H1 (cell line): ENCODE data around the gene ZIC5.
A peak's percentile ranks its signal among the peaks of the same experiment; 100 is the strongest.

Experiments
- CHD1 ChIP-seq: IDR thresholded peaks from 2 replicates; pipeline ENCODE4 v1.6.1; 2012; ENCODE audit warnings: low read depth, low read length, improper control_type of control experiment
- FOSL1 ChIP-seq: IDR thresholded peaks from 2 replicates; pipeline ENCODE4 v1.6.1; 2011; ENCODE audit warnings: mild to moderate bottlenecking, low read depth, low read length, moderate library complexity; ENCODE audit not compliant: insufficient read depth
- POU5F1 ChIP-seq: IDR thresholded peaks from 2 replicates; pipeline ENCODE4 v1.6.1; 2011; ENCODE audit warnings: low read depth, mild to moderate bottlenecking, low read length, moderate library complexity
- SIN3A ChIP-seq, 2 experiments: IDR thresholded peaks in 1 of 2; conservative IDR thresholded peaks in 1 of 2; 2 replicates each; pipeline ENCODE4 v1.6.1; 2011 to 2012; ENCODE audit warnings: low read length in 2 of 2, improper control_type of control experiment in 1 of 2, low read depth in 1 of 2, mild to moderate bottlenecking in 1 of 2
- SP2 ChIP-seq: IDR thresholded peaks from 2 replicates; pipeline ENCODE4 v1.6.1; 2012; ENCODE audit warnings: mild to moderate bottlenecking, low read length, inconsistent platforms
- TF ChIP-seq, protein P1 (sequence below), 3 experiments: IDR thresholded peaks; 1 replicate in 2 of 3; 2 replicates in 1 of 3; pipeline versions ENCODE4 v1.5.1 to v1.6.1; 2011; ENCODE audit warnings: low read length in 3 of 3, mild to moderate bottlenecking in 3 of 3, inconsistent platforms in 2 of 3, low read depth in 1 of 3, moderate library complexity in 1 of 3; ENCODE audit not compliant: insufficient read depth in 1 of 3; ENCODE audit errors: control extremely low read depth in 1 of 3

DNA sequence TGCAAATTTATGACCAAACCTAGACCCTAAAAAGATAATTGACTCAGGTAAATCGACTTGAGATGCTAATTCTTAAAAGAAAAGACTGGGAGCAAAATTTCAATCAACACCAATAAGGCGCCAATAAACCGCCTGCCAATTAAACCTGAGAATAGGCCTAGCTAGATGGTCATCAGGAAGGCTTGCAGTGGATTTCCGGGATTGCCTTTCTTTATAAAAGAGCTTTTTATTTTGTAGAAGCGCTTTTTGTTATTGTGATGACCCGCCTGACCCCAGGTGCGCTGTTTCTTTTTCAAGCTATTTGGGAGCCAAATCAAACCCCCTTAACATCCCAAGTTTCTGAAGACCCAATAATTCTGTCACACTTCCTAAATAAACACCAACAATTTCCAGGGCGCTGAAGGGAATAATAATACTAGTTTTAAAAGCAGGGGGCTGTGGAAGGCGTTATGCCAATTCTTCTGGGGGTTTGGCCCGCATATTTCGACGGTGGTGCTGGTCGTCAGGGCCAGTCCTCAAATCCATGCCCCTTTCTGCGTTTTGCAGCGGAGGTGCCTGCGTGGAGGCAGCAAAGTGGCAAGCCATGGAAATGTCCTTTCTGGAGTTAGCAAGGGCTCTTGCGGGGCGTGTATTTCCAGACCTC, 2.9 kb upstream of the ZIC5 start:
- TF ChIP-seq, protein P1, sequence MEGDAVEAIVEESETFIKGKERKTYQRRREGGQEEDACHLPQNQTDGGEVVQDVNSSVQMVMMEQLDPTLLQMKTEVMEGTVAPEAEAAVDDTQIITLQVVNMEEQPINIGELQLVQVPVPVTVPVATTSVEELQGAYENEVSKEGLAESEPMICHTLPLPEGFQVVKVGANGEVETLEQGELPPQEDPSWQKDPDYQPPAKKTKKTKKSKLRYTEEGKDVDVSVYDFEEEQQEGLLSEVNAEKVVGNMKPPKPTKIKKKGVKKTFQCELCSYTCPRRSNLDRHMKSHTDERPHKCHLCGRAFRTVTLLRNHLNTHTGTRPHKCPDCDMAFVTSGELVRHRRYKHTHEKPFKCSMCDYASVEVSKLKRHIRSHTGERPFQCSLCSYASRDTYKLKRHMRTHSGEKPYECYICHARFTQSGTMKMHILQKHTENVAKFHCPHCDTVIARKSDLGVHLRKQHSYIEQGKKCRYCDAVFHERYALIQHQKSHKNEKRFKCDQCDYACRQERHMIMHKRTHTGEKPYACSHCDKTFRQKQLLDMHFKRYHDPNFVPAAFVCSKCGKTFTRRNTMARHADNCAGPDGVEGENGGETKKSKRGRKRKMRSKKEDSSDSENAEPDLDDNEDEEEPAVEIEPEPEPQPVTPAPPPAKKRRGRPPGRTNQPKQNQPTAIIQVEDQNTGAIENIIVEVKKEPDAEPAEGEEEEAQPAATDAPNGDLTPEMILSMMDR (IDR thresholded peaks at IDR 0.05; ENCODE audit: control extremely low read depth in 1 of 3, insufficient read depth in 1 of 3, low read depth in 1 of 3, low read length in 3 of 3): no peak
- TF ChIP-seq POU5F1 (no peak), FOSL1 (no peak), SIN3A (conservative IDR thresholded peaks at IDR 0.05 in 1 of 2, IDR thresholded peaks at IDR 0.05 in 1 of 2; ENCODE audit: low read depth in 1 of 2, low read length in 2 of 2) (peak in 1 of 2 experiments; percentile 65; a peak in 2 of 4 replicates), CHD1 (no peak), SP2 (no peak)
